GM23248 (cell line): ENCODE measurements around the gene OOEP. TPM values are rescaled to one million over a fixed set of nuclear protein-coding genes. Genes with fewer than 3 reads are reported as not detected.

Experiments used
- DNase-seq: peaks from one replicate; pipeline ENCODE4 v3.0.0-alpha.2; 2015
- H2AFZ ChIP-seq: fragments of 200-600 bp; sonication (generic); 2 replicates; pipeline ENCODE4 v1.6.1; 2016; ENCODE audit warnings: antibody characterized with exemption
- H3F3A ChIP-seq: fragments of 200-600 bp; sonication (generic); 2 replicates; pipeline ENCODE4 v1.6.1; 2016; ENCODE audit warnings: mild to moderate bottlenecking, antibody characterized with exemption, mixed run types; ENCODE audit not compliant: insufficient read depth
- H3K27ac ChIP-seq: fragments of 200-600 bp; sonication (generic); 2 replicates; pipeline ENCODE4 v1.5.1; 2016; ENCODE audit warnings: mild to moderate bottlenecking
- H3K27me3 ChIP-seq: fragments of 200-600 bp; sonication (generic); replicated peaks from 2 replicates; pipeline ENCODE4 v1.6.1; 2016; ENCODE audit warnings: mild to moderate bottlenecking; ENCODE audit not compliant: insufficient read depth
- H3K36me3 ChIP-seq: fragments of 200-600 bp; sonication (generic); 2 replicates; pipeline ENCODE4 v1.6.1; 2016; ENCODE audit warnings: low read depth, mild to moderate bottlenecking
- H3K4me1 ChIP-seq: fragments of 200-600 bp; sonication (generic); 2 replicates; pipeline ENCODE4 v1.6.1; 2016; ENCODE audit warnings: mild to moderate bottlenecking; ENCODE audit not compliant: insufficient read depth
- H3K4me2 ChIP-seq: fragments of 200-600 bp; sonication (generic); one replicate; pipeline ENCODE4 v1.6.1; 2016; ENCODE audit warnings: mild to moderate bottlenecking; ENCODE audit not compliant: unreplicated experiment
- H3K4me3 ChIP-seq: fragments of 200-600 bp; sonication (generic); 2 replicates; pipeline ENCODE4 v1.5.1; 2016; ENCODE audit warnings: mild to moderate bottlenecking
- H3K79me2 ChIP-seq: fragments of 200-600 bp; sonication (generic); 2 replicates; pipeline ENCODE4 v1.6.1; 2016; ENCODE audit warnings: mild to moderate bottlenecking; ENCODE audit not compliant: insufficient read depth
- H3K9ac ChIP-seq: fragments of 200-600 bp; sonication (generic); 2 replicates; pipeline ENCODE4 v1.6.1; 2016; ENCODE audit warnings: mild to moderate bottlenecking
- H3K9me2 ChIP-seq: fragments of 200-600 bp; sonication (generic); 2 replicates; pipeline ENCODE4 v1.6.1; 2016; ENCODE audit warnings: mixed run types, mild to moderate bottlenecking, moderate library complexity; ENCODE audit not compliant: insufficient read depth
- H3K9me3 ChIP-seq: fragments of 200-600 bp; sonication (generic); one replicate; pipeline ENCODE4 v1.6.1; 2017; ENCODE audit warnings: low read depth
- H4K20me1 ChIP-seq: fragments of 200-600 bp; sonication (generic); 2 replicates; pipeline ENCODE4 v1.6.0; 2016; ENCODE audit not compliant: insufficient read depth
- EZH2 ChIP-seq: fragments of 200-600 bp; sonication (generic); IDR thresholded peaks from 2 replicates; pipeline ENCODE4 v1.6.1; 2018; ENCODE audit warnings: antibody characterized with exemption, mild to moderate bottlenecking; ENCODE audit not compliant: insufficient read depth, poor library complexity, severe bottlenecking
- EZH2phosphoT487 ChIP-seq: fragments of 200-600 bp; sonication (generic); IDR thresholded peaks from 2 replicates; pipeline ENCODE4 v1.6.1; 2018; ENCODE audit warnings: antibody characterized with exemption, moderate library complexity, mild to moderate bottlenecking, low read depth; ENCODE audit not compliant: insufficient read depth
- WGBS, 2 experiments: methylation state at CpG; one replicate each; pipeline ENCODE4 v1.1.6; 2015 to 2017; ENCODE audit warnings: low lambda C conversion rate in 2 of 2, low coverage in 1 of 2; ENCODE audit errors: missing lambda C conversion rate in 2 of 2; 5-methylcytosine and 5-hydroxymethylcytosine counted together
- in situ Hi-C: fragments of 300-500 bp; cut with MboI; formaldehyde crosslinking; loops from 2 replicates; pipeline ENCODE4 v1.15.0; 2020
- polyA plus RNA-seq: library from polyadenylated mRNA; unstranded; fragments of >200 nt; fragmentation: Nextera tagmentation; extraction: Ambion mirVana; gene quantifications from 2 replicates; pipeline ENCODE4 v1.2.1, GENCODE V29; 2016
- total RNA-seq: library from RNA; depleted of rRNA; stranded (reverse); fragments of >200 nt; shearing (Covaris generic); gene quantifications from 2 replicates; pipeline ENCODE4 v1.2.3, GENCODE V29; 2014

OOEP gene
- total and polyA plus RNA-seq, 2 experiments from 2014 or later: not detected

DNA sequence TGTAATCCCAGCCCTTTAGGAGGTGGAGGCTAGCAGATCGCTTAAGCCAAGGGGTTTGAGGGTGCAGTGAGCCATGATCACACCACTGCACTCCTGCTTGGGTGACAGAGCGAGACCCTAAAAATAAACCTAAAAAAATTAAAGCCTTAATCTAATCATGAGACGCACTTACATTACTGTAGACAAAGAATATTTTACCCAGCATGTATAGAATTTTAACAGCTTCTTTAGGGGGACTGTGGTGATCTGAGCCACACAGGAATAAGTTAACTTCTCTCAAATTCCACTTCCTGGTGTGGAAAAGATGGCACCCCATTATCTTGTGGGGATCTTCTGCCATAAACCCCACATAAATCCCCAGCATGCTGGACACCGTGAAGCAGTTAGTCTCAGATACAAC is 2.3 kb upstream of the OOEP start:
- Histone ChIP-seq H4K20me1 (no peaks in the 10 kb centered on the region), H3K27me3 (0 out of 2 replicates have a peak, but pooled peaks cover 5% of the 10 kb centered on the region), H2AFZ (no peak overlapping the region), H3K36me3 (no peaks in the 10 kb centered on the region), H3K4me2 (no peak overlapping the region), H3K79me2 (no peaks in the 10 kb centered on the region), H3K9ac (no peak overlapping the region), H3K27ac (no peak overlapping the region), H3K9me3 (no peaks in the 10 kb centered on the region), H3F3A (no peaks in the 10 kb centered on the region), H3K4me3 (no peak overlapping the region), H3K4me1 (no peaks in the 10 kb centered on the region), H3K9me2 (no peaks in the 10 kb centered on the region)
- in situ Hi-C loops: no loop called here
- no peak for DNase-seq
- no peak for TF ChIP-seq EZH2
- TF ChIP-seq EZH2phosphoT487: no peak
- WGBS, 2 experiments: 71 to 78% methylated on average over 4 of the region's 4 CpGs

DNA sequence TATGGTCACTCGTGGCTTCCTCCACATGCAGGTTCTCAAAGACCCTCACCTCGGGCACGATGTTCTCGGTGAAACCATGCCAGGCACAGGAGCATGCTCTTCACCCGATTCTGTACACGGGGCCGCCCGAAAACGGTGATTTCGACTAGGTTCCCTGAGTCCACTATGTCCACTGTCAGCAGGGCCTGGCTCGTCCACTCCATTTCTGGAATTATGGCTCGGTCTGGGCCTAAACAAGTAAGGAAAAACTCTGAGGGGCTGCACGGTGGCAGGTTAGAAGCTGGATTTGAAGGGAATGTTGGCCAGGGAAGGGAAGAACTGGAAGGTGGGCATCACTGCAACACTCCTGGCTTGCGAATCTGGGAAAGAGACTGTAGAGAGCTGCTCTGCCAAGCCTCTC is 540 bp downstream of the OOEP start:
- in situ Hi-C loops: no loop called here
- Histone ChIP-seq H3K27ac (no peak overlapping the region), H3K36me3 (no peaks in the 10 kb centered on the region), H3F3A (no peaks in the 10 kb centered on the region), H3K79me2 (no peaks in the 10 kb centered on the region), H3K4me3 (no peak overlapping the region), H3K4me1 (no peaks in the 10 kb centered on the region), H3K9me3 (no peaks in the 10 kb centered on the region), H4K20me1 (no peaks in the 10 kb centered on the region), H2AFZ (no peak overlapping the region), H3K27me3 (0 out of 2 replicates have a peak, but pooled peaks cover 5% of the 10 kb centered on the region), H3K4me2 (no peak overlapping the region), H3K9ac (no peak overlapping the region), H3K9me2 (no peaks in the 10 kb centered on the region)
- TF ChIP-seq EZH2 (no peak), EZH2phosphoT487 (no peak)
- DNase-seq: no peak
- WGBS, 2 experiments: 72 to 73% methylated on average over 14 of the region's 14 CpGs

DNA sequence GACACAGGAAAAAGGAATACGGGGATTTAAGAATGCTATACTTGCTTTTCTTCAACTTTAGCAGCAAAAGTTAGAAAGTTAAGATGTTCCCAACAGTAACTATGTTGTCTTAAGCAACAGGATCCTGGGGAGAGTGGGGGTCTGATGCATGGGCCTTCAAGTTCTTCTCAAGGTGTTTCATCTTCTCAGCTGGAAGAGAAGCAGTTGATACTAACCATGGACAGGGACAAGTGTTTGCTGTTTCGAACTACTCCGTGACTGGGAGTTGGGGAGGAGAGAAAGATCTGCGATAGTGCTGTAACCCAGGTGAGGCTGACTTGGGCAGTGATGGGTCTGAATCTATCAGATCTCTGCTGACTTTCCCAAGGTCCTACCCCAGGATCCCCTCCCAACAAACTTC is 1.0 kb downstream of the OOEP start:
- WGBS, 2 experiments: 86 to 91% methylated on average over 4 of the region's 4 CpGs
- H3K36me3 ChIP-seq: no peaks in the 10 kb centered on the region
- H4K20me1 ChIP-seq: no peaks in the 10 kb centered on the region
- no peak overlapping the region for H3K27ac ChIP-seq
- H3K4me2 ChIP-seq: no peak overlapping the region
- H3F3A ChIP-seq: no peaks in the 10 kb centered on the region
- H3K9me2 ChIP-seq: no peaks in the 10 kb centered on the region
- TF ChIP-seq EZH2: no peak
- TF ChIP-seq EZH2phosphoT487: no peak
- no peak overlapping the region for H3K4me3 ChIP-seq
- H3K9ac ChIP-seq: no peak overlapping the region
- H3K4me1 ChIP-seq: no peaks in the 10 kb centered on the region
- H3K27me3 ChIP-seq: 0 out of 2 replicates have a peak, but pooled peaks cover 5% of the 10 kb centered on the region
- no peak for DNase-seq
- in situ Hi-C loops: no loop called here
- H3K9me3 ChIP-seq: no peaks in the 10 kb centered on the region
- no peak overlapping the region for H2AFZ ChIP-seq
- H3K79me2 ChIP-seq: no peaks in the 10 kb centered on the region

DNA sequence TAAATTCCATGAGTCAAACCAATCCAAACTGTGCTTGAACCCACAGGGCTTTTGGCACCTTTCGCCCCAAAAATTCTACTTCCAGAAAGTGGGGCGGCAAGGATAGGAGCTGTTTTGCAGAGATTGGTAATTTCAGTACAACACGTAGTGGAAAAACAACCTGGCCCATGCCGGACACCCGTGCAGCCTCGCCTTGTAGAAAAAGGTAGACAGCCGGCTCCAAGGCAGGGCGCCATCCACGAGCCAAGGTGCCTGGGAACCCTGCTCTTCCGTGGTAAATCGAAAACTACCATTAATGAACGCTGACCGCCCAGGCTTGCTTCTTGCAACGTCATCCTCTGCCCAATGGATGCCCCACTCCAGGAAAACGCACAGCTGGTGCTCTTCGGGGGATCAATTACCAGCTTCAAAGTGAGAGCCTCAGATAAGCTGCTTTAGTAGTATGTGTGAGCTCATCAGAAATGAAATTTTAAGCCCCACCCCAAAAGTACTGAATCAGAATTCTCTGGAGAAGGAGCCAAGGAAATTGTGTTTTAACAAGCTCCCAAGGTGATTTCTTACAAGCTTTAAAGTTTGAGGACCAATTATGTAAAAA is 1.8 kb downstream of the OOEP start:
- DNase-seq: peak; percentile 22
- Histone ChIP-seq H3K36me3 (no peaks in the 10 kb centered on the region), H3F3A (no peaks in the 10 kb centered on the region), H3K9me2 (no peaks in the 10 kb centered on the region), H2AFZ (no peak overlapping the region), H3K4me2 (no peak overlapping the region), H3K79me2 (no peaks in the 10 kb centered on the region), H3K9ac (no peak overlapping the region), H3K9me3 (no peaks in the 10 kb centered on the region), H3K27me3 (0 out of 2 replicates have a peak, but pooled peaks cover 5% of the 10 kb centered on the region), H3K27ac (no peak overlapping the region), H4K20me1 (no peaks in the 10 kb centered on the region), H3K4me3 (no peak overlapping the region), H3K4me1 (no peaks in the 10 kb centered on the region)
- TF ChIP-seq EZH2phosphoT487 (no peak), EZH2 (no peak)
- in situ Hi-C loops: no loop called here
- WGBS, 2 experiments: 68 to 72% methylated on average over 16 of the region's 16 CpGs

DNA sequence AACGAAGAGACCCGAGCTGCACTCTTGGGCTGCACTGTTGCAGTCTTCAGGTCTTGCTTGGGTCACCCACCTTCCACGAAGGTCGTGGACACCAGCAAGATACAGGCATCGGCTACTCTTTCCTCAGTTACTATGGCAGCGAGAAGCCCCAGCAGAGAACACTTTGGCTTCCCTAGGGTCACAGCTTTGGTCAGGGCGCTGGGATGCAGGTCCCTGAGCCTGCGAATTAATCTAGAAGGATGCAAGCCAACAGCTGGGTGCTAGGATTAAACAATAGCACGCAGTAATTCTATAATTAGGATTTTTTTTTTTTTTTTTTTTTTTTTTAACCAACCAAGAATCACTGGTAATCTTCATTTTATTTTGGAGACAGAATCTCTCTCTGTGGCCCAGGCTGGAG is 5.1 kb downstream of the OOEP start:
- no peak overlapping the region for H3K27ac ChIP-seq
- no peaks in the 10 kb centered on the region for H3K79me2 ChIP-seq
- no peak for TF ChIP-seq EZH2
- H3K4me2 ChIP-seq: no peak overlapping the region
- DNase-seq: no peak
- no peaks in the 10 kb centered on the region for H3K9me3 ChIP-seq
- no peak overlapping the region for H3K4me3 ChIP-seq
- H3K27me3 ChIP-seq: 0 out of 2 replicates have a peak, but pooled peaks cover 5% of the 10 kb centered on the region
- no peaks in the 10 kb centered on the region for H3K36me3 ChIP-seq
- H4K20me1 ChIP-seq: no peaks in the 10 kb centered on the region
- no peaks in the 10 kb centered on the region for H3K4me1 ChIP-seq
- no peak overlapping the region for H2AFZ ChIP-seq
- 63 to 65% methylated on average over 9 of the region's 9 CpGs for WGBS, 2 experiments
- H3K9ac ChIP-seq: no peak overlapping the region
- no peaks in the 10 kb centered on the region for H3K9me2 ChIP-seq
- no peaks in the 10 kb centered on the region for H3F3A ChIP-seq
- in situ Hi-C loops: no loop called here
